Measurements from ENCODE around the gene STAM2.
"Not testable (repeated sequence)": the region's sequence is repeated elsewhere in the genome, so short reads cannot be mapped to it uniquely, and the experiment has no call there.

The STAM2 gene

DNA sequence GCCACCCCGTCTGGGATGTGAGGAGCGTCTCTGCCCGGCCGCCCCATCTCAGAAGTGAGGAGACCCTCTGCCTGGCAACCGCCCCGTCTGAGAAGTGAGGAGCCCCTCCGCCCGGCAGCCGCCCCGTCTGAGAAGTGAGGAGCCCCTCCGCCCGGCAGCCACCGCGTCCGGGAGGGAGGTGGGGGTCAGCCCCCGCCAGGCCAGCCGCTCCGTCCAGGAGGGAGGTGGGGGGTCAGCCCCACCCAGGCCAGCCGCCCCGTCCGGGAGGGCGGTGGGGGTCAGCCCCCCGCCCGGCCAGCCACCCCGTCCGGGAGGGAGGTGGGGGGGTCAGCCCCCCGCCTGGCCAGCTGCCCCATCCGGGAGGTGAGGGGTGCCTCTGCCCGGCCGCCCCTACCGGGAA lies 15.2 kb downstream of the STAM2 start:
- not testable (repeated sequence) for H3K27me3 ChIP-seq (ENCODE audit: insufficient read depth, low read length)
- H3K79me2 ChIP-seq (ENCODE audit: control insufficient read depth, insufficient read depth, low read length, unreplicated experiment): peaks cover 47% of the 10 kb centered on the region

GRCh38 chr2:152157253-152157652 lies 18.3 kb downstream of the STAM2 start:
- Histone ChIP-seq H3K4me1 (ENCODE audit: control insufficient read depth, insufficient read depth, low read length, unreplicated experiment) (no peaks in the 10 kb centered on the region), H2AFZ (ENCODE audit: low read length, unreplicated experiment) (no peak overlapping the region), H3K36me3 (ENCODE audit: insufficient read depth, low read length) (no peaks in the 10 kb centered on the region), H3K27ac (ENCODE audit: low read depth, low read length) (no peak overlapping the region), H3K79me2 (ENCODE audit: control insufficient read depth, insufficient read depth, low read length, unreplicated experiment) (peaks cover 42% of the 10 kb centered on the region), H3K4me3 (ENCODE audit: low read depth, low read length) (no peak overlapping the region), H3K27me3 (ENCODE audit: insufficient read depth, low read length) (no peaks in the 10 kb centered on the region)

More for the DNA sequence above, 15.2 kb downstream of the STAM2 start:
- not testable (repeated sequence) for H2AFZ ChIP-seq (ENCODE audit: low read length, unreplicated experiment); H3K36me3 ChIP-seq (ENCODE audit: insufficient read depth, low read length); H3K4me1 ChIP-seq (ENCODE audit: control insufficient read depth, insufficient read depth, low read length, unreplicated experiment); H3K4me3 ChIP-seq (ENCODE audit: low read depth, low read length); H3K27ac ChIP-seq (ENCODE audit: low read depth, low read length)

- Histone ChIP-seq H3K4me3 (ENCODE audit: low read depth, low read length) (no peak overlapping the region), H3K36me3 (ENCODE audit: insufficient read depth, low read length) (no peaks in the 10 kb centered on the region), H3K27ac (ENCODE audit: low read depth, low read length) (no peak overlapping the region), H3K4me1 (ENCODE audit: control insufficient read depth, insufficient read depth, low read length, unreplicated experiment) (no peaks in the 10 kb centered on the region), H3K79me2 (ENCODE audit: control insufficient read depth, insufficient read depth, low read length, unreplicated experiment) (peaks cover 42% of the 10 kb centered on the region), H2AFZ (ENCODE audit: low read length, unreplicated experiment) (no peak overlapping the region), H3K27me3 (ENCODE audit: insufficient read depth, low read length) (no peaks in the 10 kb centered on the region)
These were observed 20.4 kb downstream of the STAM2 start for GRCh38 chr2:152155209-152155608.

GRCh38 chr2:152154462-152154861 lies 21.1 kb downstream of the STAM2 start:
- Histone ChIP-seq H3K4me3 (ENCODE audit: low read depth, low read length) (no peak overlapping the region), H3K4me1 (ENCODE audit: control insufficient read depth, insufficient read depth, low read length, unreplicated experiment) (no peaks in the 10 kb centered on the region), H3K36me3 (ENCODE audit: insufficient read depth, low read length) (no peaks in the 10 kb centered on the region), H3K27me3 (ENCODE audit: insufficient read depth, low read length) (no peaks in the 10 kb centered on the region), H3K79me2 (ENCODE audit: control insufficient read depth, insufficient read depth, low read length, unreplicated experiment) (peaks cover 42% of the 10 kb centered on the region), H3K27ac (ENCODE audit: low read depth, low read length) (no peak overlapping the region), H2AFZ (ENCODE audit: low read length, unreplicated experiment) (no peak overlapping the region)

- Histone ChIP-seq H3K4me1 (ENCODE audit: control insufficient read depth, insufficient read depth, low read length, unreplicated experiment) (peaks cover 13% of the 10 kb centered on the region), H3K36me3 (ENCODE audit: insufficient read depth, low read length) (no peaks in the 10 kb centered on the region)
These were observed 40.9 kb downstream of the STAM2 start for GRCh38 chr2:152134488-152135280.

GRCh38 chr2:152132306-152132705 lies 43.3 kb downstream of the STAM2 start:
- Histone ChIP-seq H3K27me3 (ENCODE audit: insufficient read depth, low read length) (no peaks in the 10 kb centered on the region), H3K79me2 (ENCODE audit: control insufficient read depth, insufficient read depth, low read length, unreplicated experiment) (no peaks in the 10 kb centered on the region), H3K36me3 (ENCODE audit: insufficient read depth, low read length) (0 out of 2 replicates have a peak, but pooled peaks cover 4% of the 10 kb centered on the region), H2AFZ (ENCODE audit: low read length, unreplicated experiment) (no peak overlapping the region), H3K27ac (ENCODE audit: low read depth, low read length) (no peak overlapping the region), H3K4me3 (ENCODE audit: low read depth, low read length) (no peak overlapping the region), H3K4me1 (ENCODE audit: control insufficient read depth, insufficient read depth, low read length, unreplicated experiment) (peaks cover 13% of the 10 kb centered on the region)

More at GRCh38 chr2:152134488-152135280, 40.9 kb downstream of the STAM2 start:
- Histone ChIP-seq H3K4me3 (ENCODE audit: low read depth, low read length) (no peak overlapping the region; the same call in 1 of the 2 replicates), H3K27ac (ENCODE audit: low read depth, low read length) (no peak overlapping the region), H2AFZ (ENCODE audit: low read length, unreplicated experiment) (no peak overlapping the region), H3K27me3 (ENCODE audit: insufficient read depth, low read length) (no peaks in the 10 kb centered on the region), H3K79me2 (ENCODE audit: control insufficient read depth, insufficient read depth, low read length, unreplicated experiment) (no peaks in the 10 kb centered on the region)

DNA sequence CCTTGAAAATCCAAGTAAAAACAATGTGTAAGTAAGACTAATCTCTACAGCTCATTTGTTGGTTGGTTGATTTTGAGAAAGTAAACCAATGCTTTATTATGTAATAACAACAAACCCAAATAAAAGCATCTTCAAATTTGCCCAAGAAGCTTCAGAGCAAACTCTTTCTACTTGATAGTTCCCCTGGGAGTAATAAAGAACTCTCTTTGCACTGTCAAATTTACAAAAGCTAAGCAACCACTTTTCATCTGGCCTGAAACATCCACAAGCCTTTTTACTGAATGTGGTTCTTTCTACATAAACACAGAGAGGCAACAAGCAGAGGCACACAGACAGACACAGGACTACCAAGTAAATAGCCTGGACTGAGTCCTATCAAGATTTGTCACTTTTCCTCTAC lies 47.9 kb downstream of the STAM2 start:
- Histone ChIP-seq H3K4me1 (ENCODE audit: control insufficient read depth, insufficient read depth, low read length, unreplicated experiment) (no peaks in the 10 kb centered on the region), H3K79me2 (ENCODE audit: control insufficient read depth, insufficient read depth, low read length, unreplicated experiment) (no peaks in the 10 kb centered on the region), H2AFZ (ENCODE audit: low read length, unreplicated experiment) (no peak overlapping the region), H3K27me3 (ENCODE audit: insufficient read depth, low read length) (no peaks in the 10 kb centered on the region), H3K36me3 (ENCODE audit: insufficient read depth, low read length) (peaks cover 10% of the 10 kb centered on the region; the same call in 1 of the 2 replicates), H3K27ac (ENCODE audit: low read depth, low read length) (no peak overlapping the region), H3K4me3 (ENCODE audit: low read depth, low read length) (no peak overlapping the region)

DNA sequence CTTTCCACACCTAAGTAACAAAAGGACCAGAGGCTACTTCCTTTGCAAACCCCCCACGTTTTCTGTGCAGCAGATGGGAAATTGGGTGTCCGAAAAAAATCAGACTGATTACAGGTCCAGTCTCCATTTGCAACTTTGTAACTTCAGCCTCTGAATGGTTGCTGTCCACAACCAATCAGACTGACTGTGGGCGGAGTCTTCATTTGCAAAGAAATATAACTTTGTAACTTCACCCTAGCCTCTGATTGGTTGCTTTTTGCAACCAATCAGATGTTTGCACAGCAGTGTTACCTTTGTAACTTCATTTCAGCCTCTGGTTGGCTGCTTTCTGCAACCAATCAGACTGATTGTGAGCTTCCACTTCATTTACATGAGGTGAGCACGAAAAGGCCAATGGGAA lies 48.9 kb downstream of the STAM2 start:
- Histone ChIP-seq H2AFZ (ENCODE audit: low read length, unreplicated experiment) (no peak overlapping the region), H3K4me1 (ENCODE audit: control insufficient read depth, insufficient read depth, low read length, unreplicated experiment) (no peaks in the 10 kb centered on the region), H3K36me3 (ENCODE audit: insufficient read depth, low read length) (peaks cover 10% of the 10 kb centered on the region; the same call in 1 of the 2 replicates), H3K27me3 (ENCODE audit: insufficient read depth, low read length) (no peaks in the 10 kb centered on the region), H3K79me2 (ENCODE audit: control insufficient read depth, insufficient read depth, low read length, unreplicated experiment) (no peaks in the 10 kb centered on the region), H3K4me3 (ENCODE audit: low read depth, low read length) (no peak overlapping the region), H3K27ac (ENCODE audit: low read depth, low read length) (no peak overlapping the region)

DNA sequence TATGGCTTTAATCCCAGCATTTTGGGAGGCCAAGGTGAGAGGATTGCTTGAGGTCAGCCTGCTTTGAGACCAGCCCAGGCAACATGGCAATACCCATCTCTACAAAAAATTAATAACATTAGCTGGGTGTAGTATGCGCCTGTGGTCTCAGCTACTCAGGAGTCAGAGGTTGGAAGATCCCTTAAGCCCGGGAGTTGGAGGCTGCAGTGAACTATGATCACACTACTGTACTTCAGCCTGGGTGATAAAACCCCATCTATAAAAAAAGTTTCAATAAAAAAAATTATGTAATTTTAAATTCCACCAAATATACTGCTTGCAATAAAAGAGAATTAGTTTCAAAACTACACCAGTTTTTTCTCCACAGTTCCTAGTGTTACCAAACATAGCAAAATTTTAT lies 53.4 kb downstream of the STAM2 start:
- no peaks in the 10 kb centered on the region for H3K4me1 ChIP-seq (ENCODE audit: control insufficient read depth, insufficient read depth, low read length, unreplicated experiment)
- no peak overlapping the region for H3K27ac ChIP-seq (ENCODE audit: low read depth, low read length)
- no peaks in the 10 kb centered on the region for H3K27me3 ChIP-seq (ENCODE audit: insufficient read depth, low read length)
- no peak overlapping the region for H3K4me3 ChIP-seq (ENCODE audit: low read depth, low read length)
- H3K36me3 ChIP-seq (ENCODE audit: insufficient read depth, low read length): peaks cover 6% of the 10 kb centered on the region; the same call in 1 of the 2 replicates
- no peak overlapping the region for H2AFZ ChIP-seq (ENCODE audit: low read length, unreplicated experiment)
- no peaks in the 10 kb centered on the region for H3K79me2 ChIP-seq (ENCODE audit: control insufficient read depth, insufficient read depth, low read length, unreplicated experiment)

DNA sequence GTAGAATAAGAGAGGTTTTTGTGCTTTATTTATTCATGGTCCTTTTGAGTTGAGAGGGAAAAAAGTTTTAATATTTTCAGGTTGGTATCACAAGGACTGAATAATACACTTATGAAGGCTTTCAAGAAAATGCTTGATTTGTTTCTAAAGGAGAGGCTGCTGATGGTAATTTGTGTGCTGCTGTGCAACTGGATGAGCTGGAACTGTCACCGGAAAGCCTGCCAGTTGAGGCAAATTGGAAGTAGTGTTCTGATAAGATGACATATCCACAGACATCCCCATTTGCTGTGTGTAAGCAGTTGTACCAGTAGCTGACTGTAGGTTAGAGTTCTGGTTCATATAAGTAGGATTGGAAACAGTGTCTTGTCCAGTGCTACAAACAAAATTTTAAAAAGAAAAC lies 55.1 kb downstream of the STAM2 start:
- H3K79me2 ChIP-seq (ENCODE audit: control insufficient read depth, insufficient read depth, low read length, unreplicated experiment): no peaks in the 10 kb centered on the region
- no peaks in the 10 kb centered on the region for H3K4me1 ChIP-seq (ENCODE audit: control insufficient read depth, insufficient read depth, low read length, unreplicated experiment)
- H3K4me3 ChIP-seq (ENCODE audit: low read depth, low read length): no peak overlapping the region
- H3K36me3 ChIP-seq (ENCODE audit: insufficient read depth, low read length): peaks cover 6% of the 10 kb centered on the region; the same call in 1 of the 2 replicates
- no peak overlapping the region for H3K27ac ChIP-seq (ENCODE audit: low read depth, low read length)
- no peaks in the 10 kb centered on the region for H3K27me3 ChIP-seq (ENCODE audit: insufficient read depth, low read length)
- no peak overlapping the region for H2AFZ ChIP-seq (ENCODE audit: low read length, unreplicated experiment)

- Histone ChIP-seq H3K36me3 (ENCODE audit: insufficient read depth, low read length) (no peaks in the 10 kb centered on the region), H3K27ac (ENCODE audit: low read depth, low read length) (no peak overlapping the region)
These were observed 59.6 kb downstream of the STAM2 start for GRCh38 chr2:152115952-152116351.

More at GRCh38 chr2:152115952-152116351, 59.6 kb downstream of the STAM2 start:
- no peaks in the 10 kb centered on the region for H3K4me1 ChIP-seq (ENCODE audit: control insufficient read depth, insufficient read depth, low read length, unreplicated experiment)
- no peak overlapping the region for H2AFZ ChIP-seq (ENCODE audit: low read length, unreplicated experiment)
- H3K79me2 ChIP-seq (ENCODE audit: control insufficient read depth, insufficient read depth, low read length, unreplicated experiment): no peaks in the 10 kb centered on the region
- H3K4me3 ChIP-seq (ENCODE audit: low read depth, low read length): no peak overlapping the region
- no peaks in the 10 kb centered on the region for H3K27me3 ChIP-seq (ENCODE audit: insufficient read depth, low read length)

Data from ACC112 (cell line).